Glomerular visceral epithelial cell (primary cell): Measurements from ENCODE around the gene NIPBL.
"Not testable (repeated sequence)": the region's sequence is repeated elsewhere in the genome, so short reads cannot be mapped to it uniquely, and the experiment has no call there.

Source experiments
- DNase-seq: peaks from one replicate; pipeline ENCODE4 v3.0.0-alpha.2; 2016; ENCODE audit errors: extremely low spot score

NIPBL gene

DNA sequence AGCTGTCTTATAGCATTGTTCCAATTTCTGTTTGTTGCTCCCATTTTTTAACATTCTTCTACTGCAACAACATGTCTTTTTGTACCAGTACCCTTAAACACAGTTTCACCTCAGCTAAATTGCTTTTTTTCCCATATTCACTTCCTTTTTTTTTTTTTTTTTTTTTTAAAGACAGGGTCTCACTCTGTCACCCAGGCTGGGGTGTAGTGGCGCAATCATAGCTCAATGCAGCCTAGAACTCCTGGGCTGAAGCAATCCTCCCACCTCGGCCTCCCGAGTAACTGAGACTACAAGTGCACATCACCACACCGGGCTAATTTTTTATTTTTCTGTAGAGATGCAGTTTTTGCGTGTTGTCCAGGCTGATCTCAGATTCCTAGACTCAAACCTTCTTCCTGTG, 161.3 kb downstream of the NIPBL start:
- DNase-seq: no peak

DNA sequence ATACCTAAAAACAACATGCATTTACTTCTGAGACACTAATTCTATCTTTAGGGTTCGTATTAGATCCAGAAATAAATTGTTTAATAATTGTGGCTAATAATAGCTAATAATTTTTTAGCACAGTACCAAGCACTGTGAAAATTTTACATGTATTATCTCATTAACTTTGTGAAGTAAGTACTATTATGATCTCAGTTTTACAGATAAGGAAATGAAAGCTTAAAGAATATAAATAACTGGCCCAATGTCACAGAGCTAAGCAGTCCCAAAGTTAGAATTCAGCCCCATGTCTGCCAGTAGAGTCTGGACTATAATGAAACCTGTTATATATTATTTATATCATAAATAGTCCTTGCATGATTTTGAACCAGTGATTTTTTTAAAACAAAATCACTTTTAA, 163.3 kb downstream of the NIPBL start:
- DNase-seq: no peak

DNA sequence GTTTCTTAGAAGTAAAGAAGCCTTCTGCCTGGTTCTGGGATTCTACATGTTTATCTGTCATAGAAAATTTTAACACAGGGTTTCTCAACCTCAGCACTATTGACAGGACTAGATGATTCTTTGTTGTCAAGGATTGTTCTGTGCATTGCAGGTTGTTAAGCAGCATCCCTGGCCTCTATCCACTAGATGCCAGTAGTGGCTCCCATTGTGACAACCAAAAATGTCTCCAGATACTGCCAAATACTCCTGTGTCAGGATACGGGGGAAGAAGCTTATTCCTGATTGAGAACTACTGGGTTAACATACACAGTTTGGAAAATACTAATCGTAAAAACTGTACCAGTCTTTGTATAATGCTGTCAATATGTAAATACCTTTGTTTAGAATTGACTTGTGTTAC, 167.1 kb downstream of the NIPBL start:
- DNase-seq: no peak

DNA sequence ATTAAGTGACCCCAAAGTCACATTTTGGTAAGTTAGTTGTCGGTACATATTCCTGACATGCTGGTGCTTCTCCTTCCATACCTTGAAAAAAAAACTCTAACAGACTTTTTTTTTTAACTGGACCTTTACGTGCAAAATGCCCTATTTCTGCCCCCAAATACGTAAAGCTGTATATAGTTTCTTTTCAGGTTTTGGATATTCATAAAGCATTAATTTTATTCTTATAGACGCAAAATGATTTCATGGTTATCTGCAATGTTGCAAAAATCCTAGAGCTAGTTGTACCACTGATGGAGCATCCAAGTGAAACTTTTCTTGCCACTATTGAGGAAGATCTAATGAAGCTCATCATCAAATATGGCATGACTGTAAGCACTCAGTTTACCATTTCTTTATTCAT, 167.6 kb downstream of the NIPBL start:
- no peak for DNase-seq

DNA sequence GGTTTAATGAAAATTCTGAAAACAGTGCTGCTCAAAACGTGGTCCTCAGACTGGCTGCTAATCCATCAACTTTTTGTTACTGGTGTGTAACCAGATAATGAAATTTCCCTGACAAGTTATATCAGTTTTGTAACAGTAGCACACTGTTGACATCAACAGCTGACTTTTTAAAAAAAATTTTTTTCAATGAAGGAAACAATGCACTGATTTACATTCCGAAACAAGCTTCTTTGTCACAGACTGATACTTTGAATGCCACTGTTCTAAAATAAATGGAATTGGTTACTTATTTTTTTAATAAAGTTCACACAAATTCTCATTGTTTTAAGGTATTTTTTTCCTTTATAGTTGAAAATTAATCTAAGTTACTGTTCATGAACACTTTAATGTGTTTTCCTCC, 169.1 kb downstream of the NIPBL start:
- DNase-seq: no peak

DNA sequence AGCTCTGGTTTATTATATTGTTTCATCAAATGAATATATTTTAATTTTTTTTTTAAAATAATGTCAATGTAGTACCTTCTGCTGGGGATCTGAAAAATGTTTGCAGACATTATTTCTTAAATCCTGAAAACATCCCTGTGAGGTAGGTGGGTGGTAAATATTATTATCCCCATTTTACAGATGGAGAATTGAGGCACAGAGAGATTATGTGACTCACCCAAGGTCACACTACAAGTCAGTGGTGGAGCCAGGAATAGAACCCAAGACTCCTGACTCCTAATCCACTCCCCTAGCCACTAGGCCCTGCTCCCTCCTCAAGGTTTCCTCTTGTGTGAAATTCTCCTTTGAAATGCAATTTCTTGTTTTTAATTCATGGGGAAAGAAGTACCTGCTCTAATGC, 171.4 kb downstream of the NIPBL start:
- no peak for DNase-seq

DNA sequence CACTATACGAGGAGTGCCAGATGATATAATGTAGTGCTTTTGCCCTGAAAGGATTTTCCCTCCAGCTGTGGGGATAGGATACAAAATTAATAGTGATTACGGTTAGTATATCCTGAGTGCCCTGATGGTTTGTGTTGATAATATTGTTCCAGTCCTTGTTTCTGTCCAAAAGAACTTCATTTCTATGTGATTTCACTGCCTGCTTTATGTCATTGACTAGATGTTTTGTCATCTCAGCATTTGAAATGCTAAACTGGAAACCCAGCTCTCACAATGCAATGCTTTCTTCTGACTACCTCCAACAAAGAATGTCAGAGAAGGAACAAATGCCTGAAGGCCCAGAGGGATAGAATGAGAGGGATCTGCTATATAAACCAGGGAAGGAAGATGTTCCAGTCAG, 177.8 kb downstream of the NIPBL start:
- DNase-seq: no peak

DNA sequence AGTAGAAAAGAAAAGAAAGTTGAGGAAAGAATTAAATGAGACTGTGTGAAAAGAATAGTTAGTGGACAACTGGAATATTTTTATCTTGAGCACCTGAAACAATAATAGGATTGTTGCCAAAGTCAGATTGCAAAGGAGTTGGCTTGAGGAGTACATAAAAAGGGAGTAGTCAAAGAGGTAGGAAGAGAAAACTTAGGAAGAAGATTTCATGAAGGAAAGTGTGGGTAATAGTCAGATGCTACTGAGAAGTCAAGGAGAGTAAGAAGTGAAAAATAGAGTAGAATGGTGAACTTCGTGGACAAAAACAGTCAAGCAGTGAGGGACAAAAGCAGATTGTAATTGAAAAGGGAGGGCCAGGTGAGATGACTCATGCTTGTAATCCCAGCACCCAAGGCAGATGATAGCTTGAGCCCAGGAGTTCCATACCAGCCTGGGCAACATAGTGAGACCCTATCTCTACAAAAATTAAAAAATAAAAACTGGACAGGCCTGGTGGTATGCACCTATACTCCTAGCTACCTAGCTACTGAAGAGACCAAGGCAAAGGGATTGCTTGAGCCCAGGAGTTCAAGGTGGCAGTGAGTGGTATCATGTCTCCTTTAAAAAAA, 178.9 kb downstream of the NIPBL start:
- DNase-seq: no peak

DNA sequence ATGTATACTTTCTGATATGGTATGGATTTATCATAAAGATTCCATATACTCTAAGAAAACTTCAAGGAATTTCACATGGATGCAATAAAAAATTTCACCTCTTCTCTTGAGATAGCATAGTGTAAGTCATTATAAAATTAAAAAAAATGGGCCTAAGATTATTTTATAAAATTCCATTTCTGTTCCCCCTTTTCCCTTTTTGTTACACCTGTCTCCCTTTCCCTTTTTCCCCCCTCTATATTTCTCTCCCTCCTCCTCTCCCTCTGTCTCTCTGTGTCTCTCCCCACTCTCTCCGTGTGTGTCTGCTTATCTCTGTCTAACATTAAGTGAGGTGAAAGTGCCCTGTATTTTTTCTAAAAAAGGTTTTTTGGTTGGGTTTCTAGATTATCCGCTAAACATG, 180.2 kb downstream of the NIPBL start:
- no peak for DNase-seq

DNA sequence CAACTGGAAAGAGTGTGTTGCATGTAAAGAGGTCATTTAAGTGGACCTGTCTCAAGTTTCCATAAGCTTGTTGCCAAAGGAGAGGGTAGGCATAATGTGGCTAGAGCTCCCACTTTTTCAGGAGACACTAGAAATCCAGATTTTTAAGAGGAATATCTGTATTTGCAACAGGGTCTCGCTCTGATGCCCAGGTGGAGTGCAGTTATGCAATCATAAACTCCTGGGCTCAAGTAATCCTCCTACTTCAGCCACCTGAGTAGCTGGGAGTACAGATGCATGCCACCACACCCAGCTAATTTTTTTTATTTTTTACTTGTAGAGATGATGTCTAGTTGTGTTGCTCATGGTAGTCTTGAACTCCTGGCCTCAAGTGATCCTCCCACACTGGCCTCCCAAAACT, 183.5 kb downstream of the NIPBL start:
- DNase-seq: no peak

DNA sequence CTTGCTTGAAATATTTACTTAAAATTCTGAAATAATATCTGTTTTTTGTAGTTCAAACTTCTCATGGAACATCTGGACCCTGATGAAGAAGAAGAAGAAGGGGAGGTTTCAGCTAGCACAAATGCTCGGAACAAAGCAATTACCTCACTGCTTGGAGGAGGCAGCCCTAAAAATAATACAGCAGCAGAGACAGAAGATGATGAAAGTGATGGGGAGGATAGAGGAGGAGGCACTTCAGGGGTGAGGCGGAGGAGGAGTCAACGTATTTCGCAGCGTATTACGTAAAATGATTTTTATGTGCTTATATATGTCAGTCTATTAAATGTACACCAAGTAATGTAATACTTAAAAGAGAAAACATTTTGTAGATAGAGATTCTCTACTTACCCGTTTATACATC, 187.2 kb downstream of the NIPBL start:
- no peak for DNase-seq

DNA sequence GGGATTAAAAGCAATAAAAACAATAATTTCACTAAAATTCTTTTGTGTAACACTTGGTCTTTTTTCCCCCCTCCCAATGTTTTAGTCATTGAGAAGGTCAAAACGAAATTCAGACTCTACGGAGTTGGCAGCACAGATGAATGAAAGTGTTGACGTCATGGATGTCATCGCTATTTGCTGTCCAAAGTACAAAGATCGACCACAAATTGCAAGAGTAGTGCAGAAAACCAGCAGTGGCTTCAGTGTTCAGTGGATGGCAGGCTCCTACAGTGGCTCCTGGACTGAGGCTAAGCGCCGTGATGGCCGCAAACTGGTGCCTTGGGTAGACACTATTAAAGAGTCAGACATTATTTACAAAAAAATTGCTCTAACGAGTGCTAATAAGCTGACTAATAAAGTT, 187.9 kb downstream of the NIPBL start:
- DNase-seq: no peak

DNA sequence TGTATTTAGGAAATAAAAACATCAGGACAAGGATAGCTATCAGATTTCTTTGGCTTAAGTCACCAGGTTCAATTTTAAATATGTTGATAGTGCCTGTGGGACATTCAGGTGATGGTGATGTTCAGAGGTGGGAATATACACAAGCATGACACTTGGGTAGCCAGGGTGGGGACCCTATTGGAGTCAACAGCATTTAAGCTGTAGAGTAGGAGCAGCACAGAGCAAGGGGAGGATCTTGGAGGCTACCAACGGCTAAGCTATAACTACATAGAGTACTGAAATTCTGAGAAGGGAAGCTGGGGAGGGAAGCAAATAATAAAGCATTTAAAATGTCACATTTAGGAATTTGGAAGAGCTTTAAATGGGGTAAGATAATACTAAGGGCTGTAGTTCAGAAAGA, 194.9 kb downstream of the NIPBL start:
- no peak for DNase-seq

DNA sequence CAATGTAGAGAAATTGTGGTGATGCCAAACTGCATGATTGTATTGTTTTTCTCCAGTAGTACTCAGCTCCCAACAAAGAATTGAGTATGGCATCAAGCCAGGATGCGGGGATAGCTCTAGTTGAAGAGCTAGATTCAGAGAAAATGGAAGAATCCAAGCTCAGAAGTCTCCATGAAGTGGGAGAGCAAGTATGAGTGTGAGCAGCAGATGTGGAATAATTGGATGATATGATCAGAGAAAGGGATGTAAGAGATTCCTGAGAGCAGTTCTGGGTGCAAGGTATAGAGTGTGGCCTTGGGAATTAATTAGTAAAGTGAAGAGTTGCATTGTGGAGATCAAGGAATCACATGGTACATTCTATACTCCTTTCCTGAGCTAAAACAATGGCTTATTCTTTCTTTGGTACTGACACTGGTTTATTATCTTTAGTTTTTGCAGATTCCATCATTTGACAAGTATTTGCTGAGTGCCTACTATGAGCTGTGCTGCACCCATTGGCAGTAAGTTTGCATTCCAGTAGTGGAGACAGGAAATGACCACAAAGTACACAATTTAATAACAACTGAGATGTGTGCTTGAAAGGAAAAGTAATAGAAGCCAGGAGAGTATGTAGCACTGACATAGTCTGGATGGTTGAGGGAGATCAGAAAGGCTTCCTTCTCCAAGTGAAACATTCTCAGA, 195.5 kb downstream of the NIPBL start:
- no peak for DNase-seq

DNA sequence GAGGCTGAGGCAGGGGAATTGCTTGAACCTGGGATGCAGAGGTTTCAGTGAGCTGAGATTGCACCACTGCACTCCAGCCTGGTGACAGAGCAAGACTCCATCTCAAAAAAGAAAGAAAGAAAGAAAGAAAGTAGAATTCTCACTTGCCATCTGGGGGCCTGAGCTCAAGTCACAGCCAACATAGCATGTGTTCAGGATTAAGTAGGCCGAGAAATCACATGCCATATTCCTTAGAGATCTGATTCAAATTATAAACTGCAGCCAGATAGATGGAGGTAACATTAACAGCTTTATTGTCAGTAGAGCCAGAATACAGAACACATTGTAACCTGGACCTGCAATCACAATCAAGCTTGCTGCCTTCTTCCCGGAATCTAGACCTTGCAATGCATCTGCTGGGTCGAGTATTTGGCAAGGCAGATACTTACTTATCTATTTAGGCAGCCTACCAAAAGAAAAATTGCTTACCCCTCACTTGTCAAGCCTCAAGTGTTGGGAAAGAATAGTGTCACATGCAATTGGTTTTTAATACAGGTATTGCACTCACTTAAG, 198.9 kb downstream of the NIPBL start:
- DNase-seq: no peak

DNA sequence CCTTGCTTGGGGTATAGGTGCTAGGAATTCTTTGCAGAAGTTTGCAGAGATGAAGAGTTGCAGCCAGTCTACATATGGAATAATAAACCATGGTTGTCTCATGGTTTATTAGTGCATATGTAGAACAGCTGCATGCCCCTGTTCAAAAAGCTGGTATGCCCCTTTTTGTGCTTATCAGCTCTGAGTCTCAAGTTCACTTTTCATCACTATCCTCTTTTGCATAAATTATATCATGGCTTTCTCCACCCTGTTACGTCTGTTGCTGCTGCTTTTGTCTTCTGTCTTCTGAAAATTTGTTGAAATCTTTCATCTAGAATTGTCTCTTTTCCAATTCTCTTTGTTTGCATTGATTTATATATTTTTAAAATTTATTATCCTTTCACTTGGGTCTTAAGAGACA, 200.6 kb downstream of the NIPBL start:
- DNase-seq: no peak

DNA sequence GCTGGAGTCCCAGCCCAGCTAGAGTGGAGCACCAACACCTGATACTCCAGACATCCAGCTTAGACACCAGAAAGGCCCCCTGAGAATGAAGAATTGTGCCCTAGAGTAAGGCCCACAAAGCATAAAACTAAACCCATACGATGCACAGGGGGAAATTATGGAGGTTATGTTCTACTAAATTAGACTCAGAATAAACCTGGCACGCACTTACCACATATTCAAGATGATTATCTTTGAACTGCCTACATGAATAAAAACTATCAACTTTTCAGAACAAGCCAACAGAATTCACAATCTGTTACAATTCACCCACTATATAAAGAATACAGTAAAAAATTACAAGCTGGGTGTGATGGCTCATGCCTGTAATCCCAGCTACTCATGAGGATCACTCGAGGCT, 204.1 kb downstream of the NIPBL start:
- no peak for DNase-seq

DNA sequence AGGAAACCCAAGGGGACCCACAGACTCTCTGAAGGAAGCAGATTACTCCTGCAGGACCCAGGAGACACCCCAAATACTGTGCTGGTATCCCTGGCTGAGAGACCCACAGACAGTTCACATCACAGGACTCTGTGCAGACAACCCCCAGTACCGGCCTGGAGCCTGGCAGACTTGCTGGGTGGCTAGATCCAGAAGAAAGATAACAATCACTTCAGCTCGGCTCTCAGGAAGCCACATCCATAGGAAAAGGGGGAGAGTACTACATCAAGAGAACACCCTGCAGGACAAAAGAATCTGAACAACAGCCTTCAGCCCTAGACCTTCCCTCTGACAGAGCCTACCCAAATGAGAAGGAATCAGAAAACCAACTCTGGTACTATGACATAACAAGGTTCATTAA, 206.4 kb downstream of the NIPBL start:
- not testable (repeated sequence) for DNase-seq

DNA sequence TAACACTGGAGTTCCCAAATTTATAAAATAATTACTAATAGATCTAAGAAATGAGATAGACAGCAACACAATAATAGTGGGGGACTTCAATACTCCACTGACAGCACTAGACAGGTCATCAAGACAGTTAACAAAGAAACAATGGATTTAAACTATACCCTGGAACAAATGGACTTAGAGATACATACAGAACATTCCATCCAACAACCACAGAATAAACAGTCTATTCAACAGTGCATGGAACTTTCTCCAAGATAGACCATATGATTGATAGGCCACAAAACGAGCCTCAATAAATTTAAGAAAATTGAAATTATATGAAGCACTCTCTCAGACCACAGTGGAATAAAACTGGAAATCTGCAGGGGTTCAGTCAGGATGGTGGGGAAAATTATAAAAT, 209.5 kb downstream of the NIPBL start:
- not testable (repeated sequence) for DNase-seq

DNA sequence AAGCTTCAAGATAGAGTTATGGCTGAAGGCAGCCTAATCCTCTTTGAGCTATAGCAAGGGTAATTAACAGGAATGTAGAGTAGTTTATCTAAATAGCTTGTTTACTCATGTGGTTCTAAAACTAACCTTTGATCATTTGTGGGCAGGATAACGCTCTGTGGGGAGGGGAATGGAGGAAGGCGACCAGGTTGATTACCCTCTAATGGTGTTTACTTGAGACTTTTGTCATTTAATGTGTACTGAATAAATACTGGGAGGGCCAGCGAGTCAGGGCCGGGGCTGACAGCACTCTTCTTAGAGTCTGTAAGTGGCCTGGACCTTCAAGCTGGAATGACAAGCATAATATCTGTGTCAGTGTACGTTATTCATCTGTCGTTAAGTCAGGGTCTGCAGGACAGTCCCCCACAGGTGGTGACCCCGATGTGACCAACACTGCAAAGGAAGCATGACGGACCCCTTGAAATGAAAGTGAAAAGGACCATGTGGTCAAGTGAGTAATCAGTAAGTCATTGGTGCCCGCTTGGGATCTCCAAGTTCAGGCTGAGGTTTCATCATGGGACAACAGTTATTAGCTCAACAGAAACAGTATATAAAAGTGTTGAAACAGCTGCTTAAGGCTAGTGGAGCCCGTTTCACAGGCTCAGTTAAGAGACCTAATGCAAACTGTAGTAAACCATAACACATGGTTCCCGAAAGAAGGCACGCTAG, 210.1 kb downstream of the NIPBL start:
- peak; percentile 35 for DNase-seq

DNA sequence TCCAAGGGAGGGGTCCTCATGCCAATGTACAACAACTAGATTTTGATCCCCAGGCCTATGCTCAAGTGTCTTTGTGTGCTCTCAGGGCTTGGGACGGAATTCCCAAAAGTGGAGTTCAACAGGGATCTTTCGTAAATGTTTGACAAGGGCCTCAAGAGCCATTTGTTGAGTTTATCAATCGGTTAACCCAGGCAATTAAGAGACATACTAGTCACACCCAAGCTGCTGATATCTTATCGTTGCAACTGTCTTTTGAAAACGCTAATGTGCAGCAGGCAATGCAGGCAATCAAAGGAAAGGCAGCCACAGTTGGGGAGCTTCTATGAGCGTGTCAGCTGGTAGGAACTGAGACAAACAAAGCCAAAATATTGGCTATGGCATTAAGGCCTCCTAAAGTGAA, 211.4 kb downstream of the NIPBL start:
- no peak for DNase-seq

DNA sequence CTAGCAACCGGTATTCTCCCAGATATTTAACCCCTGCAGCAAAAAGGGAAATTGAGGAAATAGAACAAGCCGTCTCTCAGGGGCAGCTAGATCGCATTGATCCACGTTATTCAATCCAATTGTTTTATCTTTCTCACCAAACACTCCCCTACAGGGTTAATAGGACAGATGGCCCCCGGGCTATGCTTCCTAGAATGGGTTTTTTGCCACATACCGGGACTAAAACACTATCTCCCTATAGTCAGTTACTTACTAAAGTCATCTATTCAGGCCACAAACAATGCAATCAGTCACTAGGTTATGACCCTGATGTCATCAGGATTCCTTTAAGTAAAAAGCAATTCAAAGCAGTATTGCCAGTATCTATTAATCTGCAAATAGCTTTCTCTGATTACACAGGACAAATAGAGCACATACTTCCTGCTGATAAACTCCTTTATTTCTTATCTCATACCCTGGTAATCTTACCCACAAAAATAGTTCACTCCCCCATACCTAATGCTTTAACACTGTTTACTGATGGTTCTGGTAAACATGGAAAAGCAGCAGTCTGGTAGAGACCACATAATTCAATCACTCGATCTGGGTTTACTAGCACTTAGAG, 213.7 kb downstream of the NIPBL start:
- no peak for DNase-seq

DNA sequence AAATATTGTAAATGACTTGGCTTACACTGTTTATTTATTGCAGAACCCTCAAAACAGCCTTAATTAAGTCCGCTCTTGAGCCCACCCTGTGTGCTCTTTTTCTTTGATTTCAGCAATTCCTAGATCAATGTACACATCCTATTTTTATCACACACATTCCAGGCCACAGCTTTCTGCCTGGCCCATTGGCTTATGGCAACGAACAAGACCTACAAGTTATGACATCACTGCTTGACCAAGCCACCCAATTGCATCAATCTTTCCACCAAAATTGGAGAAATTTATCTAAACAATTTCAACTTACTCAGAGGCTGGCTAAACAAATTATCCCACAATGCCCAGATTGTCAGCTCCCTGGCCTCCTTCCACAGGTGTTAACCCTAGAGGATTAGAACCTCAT, 214.2 kb downstream of the NIPBL start:
- DNase-seq: no peak
